PC-9 (cell line): Measurements from ENCODE around the gene EVPL.

Experiments used
- EZH2 ChIP-seq: fragments of 200-600 bp; sonication (generic); IDR thresholded peaks from 2 replicates; pipeline ENCODE4 v1.8.0; 2017; ENCODE audit warnings: antibody characterized with exemption, low read depth
- TF ChIP-seq, protein P1 (sequence below): fragments of 200-600 bp; sonication (generic); conservative IDR thresholded peaks from 2 replicates; pipeline ENCODE4 v1.6.1; 2017; ENCODE audit warnings: mixed run types, antibody characterized with exemption, mild to moderate bottlenecking, moderate library complexity

DNA sequence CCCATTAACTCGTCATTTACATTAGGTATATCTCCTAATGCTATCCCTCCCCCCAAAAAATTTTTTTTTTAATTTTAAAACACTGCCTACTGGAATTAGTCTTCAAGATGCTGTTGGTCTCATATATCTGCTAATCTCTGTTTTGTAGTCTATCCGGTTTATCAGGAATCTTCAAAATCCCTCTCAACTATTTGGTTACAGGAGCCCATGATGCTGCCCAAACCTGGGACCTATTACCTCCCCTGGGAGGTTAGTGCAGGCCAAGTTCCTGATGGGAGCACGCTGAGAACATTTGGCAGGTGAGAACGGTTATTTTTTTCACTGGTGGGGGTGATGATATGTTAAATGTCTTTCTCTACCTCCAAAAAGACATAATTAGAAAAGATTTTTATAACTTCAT is 41.1 kb downstream of the EVPL start:
- TF ChIP-seq, protein P1, sequence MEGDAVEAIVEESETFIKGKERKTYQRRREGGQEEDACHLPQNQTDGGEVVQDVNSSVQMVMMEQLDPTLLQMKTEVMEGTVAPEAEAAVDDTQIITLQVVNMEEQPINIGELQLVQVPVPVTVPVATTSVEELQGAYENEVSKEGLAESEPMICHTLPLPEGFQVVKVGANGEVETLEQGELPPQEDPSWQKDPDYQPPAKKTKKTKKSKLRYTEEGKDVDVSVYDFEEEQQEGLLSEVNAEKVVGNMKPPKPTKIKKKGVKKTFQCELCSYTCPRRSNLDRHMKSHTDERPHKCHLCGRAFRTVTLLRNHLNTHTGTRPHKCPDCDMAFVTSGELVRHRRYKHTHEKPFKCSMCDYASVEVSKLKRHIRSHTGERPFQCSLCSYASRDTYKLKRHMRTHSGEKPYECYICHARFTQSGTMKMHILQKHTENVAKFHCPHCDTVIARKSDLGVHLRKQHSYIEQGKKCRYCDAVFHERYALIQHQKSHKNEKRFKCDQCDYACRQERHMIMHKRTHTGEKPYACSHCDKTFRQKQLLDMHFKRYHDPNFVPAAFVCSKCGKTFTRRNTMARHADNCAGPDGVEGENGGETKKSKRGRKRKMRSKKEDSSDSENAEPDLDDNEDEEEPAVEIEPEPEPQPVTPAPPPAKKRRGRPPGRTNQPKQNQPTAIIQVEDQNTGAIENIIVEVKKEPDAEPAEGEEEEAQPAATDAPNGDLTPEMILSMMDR: no peak
- no peak for TF ChIP-seq EZH2
